Measurements from ENCODE around the gene GUCD1. TPM values are rescaled to one million over a fixed set of nuclear protein-coding genes. Genes with fewer than 3 reads are reported as not detected.

The GUCD1 gene
- total and polyA plus RNA-seq, 2 of the 13 experiments (the other 11 are each of a cell fraction or from before 2014, with no cell fraction given), result 128 to 245 TPM

DNA sequence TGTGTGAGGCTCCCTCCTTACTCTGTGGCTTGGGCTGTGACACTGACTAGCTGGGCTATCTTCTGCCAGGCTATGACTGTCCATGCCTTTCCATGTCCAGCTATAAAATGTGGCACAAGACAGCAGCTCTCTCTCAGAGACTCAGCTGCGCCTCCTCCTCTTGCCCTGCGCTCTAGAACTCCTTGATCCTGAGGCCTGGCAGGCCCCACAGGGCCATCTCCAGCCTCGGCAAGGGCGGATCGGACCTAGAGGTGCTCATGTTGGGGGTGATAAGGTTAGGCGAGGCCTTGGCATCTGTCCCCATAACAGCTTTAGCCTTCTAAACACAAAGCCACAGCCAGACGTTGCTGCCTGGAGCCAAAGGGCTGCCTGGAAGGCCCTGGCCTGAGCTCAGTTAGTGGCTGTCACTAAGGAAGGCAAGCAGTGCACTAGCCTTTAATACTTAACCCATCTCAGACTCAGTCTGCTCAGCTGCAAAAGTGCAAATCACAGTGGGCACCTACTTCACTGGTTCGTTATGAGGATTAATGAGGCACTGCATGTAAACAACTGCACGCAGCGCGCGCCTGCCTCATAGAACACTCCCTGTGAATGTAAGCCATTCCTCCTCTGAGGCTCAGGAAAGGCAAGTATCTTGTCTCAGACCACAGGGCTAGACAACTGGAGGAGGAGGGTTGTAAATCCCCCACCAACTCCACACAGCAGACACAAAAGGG is 1.2 kb downstream of the GUCD1 start (continued):
- 0 out of 2 replicates have a peak, but pooled peaks have one; percentile 26 for TF ChIP-seq ZNF598 (CRISPR knock-in tag; IDR thresholded peaks at IDR 0.05; ENCODE audit: borderline replicate concordance)
- TF ChIP-seq ZNF451 (CRISPR knock-in tag; IDR thresholded peaks at IDR 0.05), result no peak
- peak; percentile 40; the same call in 1 of the 2 replicates for TF ChIP-seq CC2D1A (CRISPR knock-in tag; IDR thresholded peaks at IDR 0.05)
- no peak for TF ChIP-seq CAMTA2 (CRISPR knock-in tag; IDR thresholded peaks at IDR 0.05; ENCODE audit: borderline replicate concordance)
- peak; percentile 47; the same call in 1 of the 2 replicates for TF ChIP-seq TBX2 (CRISPR knock-in tag; IDR thresholded peaks at IDR 0.05; ENCODE audit: borderline replicate concordance)
- TF ChIP-seq ZC3H13 (CRISPR knock-in tag; IDR thresholded peaks at IDR 0.05), result no peak
- TF ChIP-seq THAP11 (CRISPR knock-in tag; IDR thresholded peaks at IDR 0.05), result no peak
- TF ChIP-seq, protein P1, sequence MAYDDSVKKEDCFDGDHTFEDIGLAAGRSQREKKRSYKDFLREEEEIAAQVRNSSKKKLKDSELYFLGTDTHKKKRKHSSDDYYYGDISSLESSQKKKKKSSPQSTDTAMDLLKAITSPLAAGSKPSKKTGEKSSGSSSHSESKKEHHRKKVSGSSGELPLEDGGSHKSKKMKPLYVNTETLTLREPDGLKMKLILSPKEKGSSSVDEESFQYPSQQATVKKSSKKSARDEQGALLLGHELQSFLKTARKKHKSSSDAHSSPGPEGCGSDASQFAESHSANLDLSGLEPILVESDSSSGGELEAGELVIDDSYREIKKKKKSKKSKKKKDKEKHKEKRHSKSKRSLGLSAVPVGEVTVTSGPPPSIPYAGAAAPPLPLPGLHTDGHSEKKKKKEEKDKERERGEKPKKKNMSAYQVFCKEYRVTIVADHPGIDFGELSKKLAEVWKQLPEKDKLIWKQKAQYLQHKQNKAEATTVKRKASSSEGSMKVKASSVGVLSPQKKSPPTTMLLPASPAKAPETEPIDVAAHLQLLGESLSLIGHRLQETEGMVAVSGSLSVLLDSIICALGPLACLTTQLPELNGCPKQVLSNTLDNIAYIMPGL (CRISPR knock-in tag; IDR thresholded peaks at IDR 0.05; ENCODE audit: borderline replicate concordance in 1 of 2, low read depth in 1 of 2), result peak in 1 of 2 experiments; percentile 47; a peak in 1 of 4 replicates
- no peak for TF ChIP-seq SIX1 (CRISPR knock-in tag; IDR thresholded peaks at IDR 0.05; ENCODE audit: borderline replicate concordance)
- TF ChIP-seq KDM1A (CRISPR knock-in tag; IDR thresholded peaks at IDR 0.05), result no peak
- TF ChIP-seq ZNF619 (CRISPR knock-in tag; IDR thresholded peaks at IDR 0.05), result no peak
- no peak for TF ChIP-seq HMG20B (CRISPR knock-in tag; conservative IDR thresholded peaks at IDR 0.05)
- TF ChIP-seq ZNF484 (CRISPR knock-in tag; IDR thresholded peaks at IDR 0.05; ENCODE audit: borderline replicate concordance, low read depth), result no peak
- TF ChIP-seq ZNF276 (CRISPR knock-in tag; IDR thresholded peaks at IDR 0.05; ENCODE audit: low read depth), result no peak
- TF ChIP-seq FIP1L1 (IDR thresholded peaks at IDR 0.05; ENCODE audit: borderline replicate concordance, insufficient read depth, low read depth, low read length), result no peak
- TF ChIP-seq POLR2AphosphoS2 (IDR thresholded peaks at IDR 0.05; ENCODE audit: low read depth, low read length), result no peak
- TF ChIP-seq POLR2G (IDR thresholded peaks at IDR 0.05; ENCODE audit: low read depth, low read length), result peak; percentile 9
- 0 out of 2 replicates have a peak, but pooled peaks have one; percentile 11 for TF ChIP-seq PAF1 (CRISPR knock-in tag; IDR thresholded peaks at IDR 0.05)
- TF ChIP-seq ZNF780A (CRISPR knock-in tag; IDR thresholded peaks at IDR 0.05), result no peak
- no peak for TF ChIP-seq RBFOX2 (IDR thresholded peaks at IDR 0.05; ENCODE audit: low read depth, low read length)
- no peak for TF ChIP-seq YEATS2 (CRISPR knock-in tag; IDR thresholded peaks at IDR 0.05; ENCODE audit: borderline replicate concordance)
- TF ChIP-seq, protein P2, sequence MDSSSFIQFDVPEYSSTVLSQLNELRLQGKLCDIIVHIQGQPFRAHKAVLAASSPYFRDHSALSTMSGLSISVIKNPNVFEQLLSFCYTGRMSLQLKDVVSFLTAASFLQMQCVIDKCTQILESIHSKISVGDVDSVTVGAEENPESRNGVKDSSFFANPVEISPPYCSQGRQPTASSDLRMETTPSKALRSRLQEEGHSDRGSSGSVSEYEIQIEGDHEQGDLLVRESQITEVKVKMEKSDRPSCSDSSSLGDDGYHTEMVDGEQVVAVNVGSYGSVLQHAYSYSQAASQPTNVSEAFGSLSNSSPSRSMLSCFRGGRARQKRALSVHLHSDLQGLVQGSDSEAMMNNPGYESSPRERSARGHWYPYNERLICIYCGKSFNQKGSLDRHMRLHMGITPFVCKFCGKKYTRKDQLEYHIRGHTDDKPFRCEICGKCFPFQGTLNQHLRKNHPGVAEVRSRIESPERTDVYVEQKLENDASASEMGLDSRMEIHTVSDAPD (CRISPR knock-in tag; IDR thresholded peaks at IDR 0.05), result no peak
- TF ChIP-seq ZBTB7B (CRISPR knock-in tag; IDR thresholded peaks at IDR 0.05), result no peak
- no peak for TF ChIP-seq HMGA1 (CRISPR knock-in tag; conservative IDR thresholded peaks at IDR 0.05)
